Measurements from ENCODE around the gene ARHGAP15.

ARHGAP15 gene

DNA sequence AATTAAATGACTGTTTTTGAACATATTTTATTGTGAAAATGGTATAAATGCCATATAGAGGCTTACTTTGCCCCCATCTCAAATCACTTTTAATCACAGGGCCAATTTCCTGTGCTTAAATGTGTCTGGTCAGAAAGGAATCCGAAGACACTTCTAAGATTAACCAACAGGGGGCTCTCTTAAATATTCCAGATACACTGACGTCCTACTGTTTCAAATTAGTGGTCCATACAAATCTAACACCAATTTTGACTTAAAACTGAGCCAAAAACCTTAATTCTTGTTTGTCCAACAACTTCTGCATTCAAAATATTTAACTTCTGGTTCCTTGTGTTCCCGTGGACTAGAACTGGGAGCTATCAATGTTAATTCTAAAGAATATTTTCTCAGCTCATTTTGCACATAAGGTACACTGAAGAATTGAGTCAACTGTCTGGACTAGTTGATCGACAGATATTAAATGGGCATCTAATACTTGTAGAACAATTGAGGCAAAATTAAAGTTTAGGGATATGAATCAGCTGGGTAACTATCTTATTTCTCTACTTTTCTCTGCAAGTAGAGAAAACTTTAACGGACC is 557.5 kb downstream of the ARHGAP15 start:
- peak; percentile 51 for DNase-seq (ENCODE audit: low read depth)
- TF ChIP-seq, protein P1, sequence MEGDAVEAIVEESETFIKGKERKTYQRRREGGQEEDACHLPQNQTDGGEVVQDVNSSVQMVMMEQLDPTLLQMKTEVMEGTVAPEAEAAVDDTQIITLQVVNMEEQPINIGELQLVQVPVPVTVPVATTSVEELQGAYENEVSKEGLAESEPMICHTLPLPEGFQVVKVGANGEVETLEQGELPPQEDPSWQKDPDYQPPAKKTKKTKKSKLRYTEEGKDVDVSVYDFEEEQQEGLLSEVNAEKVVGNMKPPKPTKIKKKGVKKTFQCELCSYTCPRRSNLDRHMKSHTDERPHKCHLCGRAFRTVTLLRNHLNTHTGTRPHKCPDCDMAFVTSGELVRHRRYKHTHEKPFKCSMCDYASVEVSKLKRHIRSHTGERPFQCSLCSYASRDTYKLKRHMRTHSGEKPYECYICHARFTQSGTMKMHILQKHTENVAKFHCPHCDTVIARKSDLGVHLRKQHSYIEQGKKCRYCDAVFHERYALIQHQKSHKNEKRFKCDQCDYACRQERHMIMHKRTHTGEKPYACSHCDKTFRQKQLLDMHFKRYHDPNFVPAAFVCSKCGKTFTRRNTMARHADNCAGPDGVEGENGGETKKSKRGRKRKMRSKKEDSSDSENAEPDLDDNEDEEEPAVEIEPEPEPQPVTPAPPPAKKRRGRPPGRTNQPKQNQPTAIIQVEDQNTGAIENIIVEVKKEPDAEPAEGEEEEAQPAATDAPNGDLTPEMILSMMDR (IDR thresholded peaks at IDR 0.05; ENCODE audit: insufficient read depth, low read depth, low read length, missing control alignments): peak; percentile 31
- H3K4me3 ChIP-seq (ENCODE audit: low read depth, low read length): no peak overlapping the region

DNA sequence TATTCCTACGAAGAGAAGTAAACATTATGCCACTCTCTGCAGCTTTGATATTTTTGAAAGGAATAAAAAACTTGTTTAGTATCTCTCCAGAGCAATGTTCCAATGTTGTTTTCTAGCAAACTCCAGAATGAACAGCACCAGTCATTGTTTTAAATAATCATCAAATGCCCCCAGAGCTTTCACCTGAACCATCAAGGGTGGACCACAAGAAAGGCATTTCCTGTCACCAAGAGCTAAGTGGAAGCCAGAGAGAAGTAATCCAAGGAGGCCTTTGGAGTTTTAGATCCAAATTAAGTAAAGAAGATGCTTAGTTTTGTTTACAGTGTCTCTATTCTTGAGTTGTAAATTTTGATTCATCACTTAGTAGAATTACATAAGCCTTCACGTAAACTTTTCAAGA is 559.0 kb downstream of the ARHGAP15 start:
- no peak overlapping the region for H3K4me3 ChIP-seq (ENCODE audit: low read depth, low read length)
- DNase-seq (ENCODE audit: low read depth): no peak
- TF ChIP-seq, protein P1 (IDR thresholded peaks at IDR 0.05; ENCODE audit: insufficient read depth, low read depth, low read length, missing control alignments): no peak

DNA sequence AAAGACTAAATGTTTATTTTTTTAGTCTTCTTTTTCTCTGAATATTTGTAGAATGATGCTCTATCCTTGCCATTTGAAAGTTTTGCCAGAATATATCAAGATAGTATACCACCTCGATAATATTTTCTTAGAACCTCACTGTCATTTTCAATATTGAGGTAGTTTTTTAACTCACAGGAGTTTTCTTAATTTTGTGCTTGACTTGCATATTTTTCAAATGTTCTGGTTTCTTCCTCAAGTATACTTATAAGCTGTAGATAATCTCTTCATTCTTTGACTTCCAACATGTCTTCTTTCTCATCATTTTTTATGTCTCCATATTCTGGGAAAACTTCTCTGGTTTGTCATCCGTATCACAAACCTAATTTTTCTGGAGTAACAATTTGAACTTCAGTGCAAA is 559.6 kb downstream of the ARHGAP15 start:
- no peak overlapping the region for H3K4me3 ChIP-seq (ENCODE audit: low read depth, low read length)
- DNase-seq (ENCODE audit: low read depth): no peak
- TF ChIP-seq, protein P1 (IDR thresholded peaks at IDR 0.05; ENCODE audit: insufficient read depth, low read depth, low read length, missing control alignments): no peak

DNA sequence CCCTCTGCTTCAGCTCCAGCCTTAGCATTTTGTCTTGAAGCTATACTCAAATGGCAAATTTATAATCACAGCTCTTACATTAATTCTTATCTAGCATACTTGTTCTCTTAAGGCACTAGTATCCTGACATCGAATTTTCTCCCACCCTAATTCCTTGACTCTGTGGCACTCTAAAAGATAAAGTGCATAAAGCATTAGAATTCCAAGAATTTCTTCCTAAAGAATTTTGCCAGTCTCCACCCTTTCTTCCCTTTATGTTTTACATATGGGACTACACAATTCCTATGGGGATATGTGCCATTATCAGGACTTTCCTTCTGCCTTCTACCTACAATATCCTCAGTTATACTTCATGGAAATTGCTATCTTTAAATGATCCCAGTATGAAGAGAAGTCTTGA is 560.3 kb downstream of the ARHGAP15 start:
- no peak for DNase-seq (ENCODE audit: low read depth)
- TF ChIP-seq, protein P1 (IDR thresholded peaks at IDR 0.05; ENCODE audit: insufficient read depth, low read depth, low read length, missing control alignments): no peak
- no peak overlapping the region for H3K4me3 ChIP-seq (ENCODE audit: low read depth, low read length)

DNA sequence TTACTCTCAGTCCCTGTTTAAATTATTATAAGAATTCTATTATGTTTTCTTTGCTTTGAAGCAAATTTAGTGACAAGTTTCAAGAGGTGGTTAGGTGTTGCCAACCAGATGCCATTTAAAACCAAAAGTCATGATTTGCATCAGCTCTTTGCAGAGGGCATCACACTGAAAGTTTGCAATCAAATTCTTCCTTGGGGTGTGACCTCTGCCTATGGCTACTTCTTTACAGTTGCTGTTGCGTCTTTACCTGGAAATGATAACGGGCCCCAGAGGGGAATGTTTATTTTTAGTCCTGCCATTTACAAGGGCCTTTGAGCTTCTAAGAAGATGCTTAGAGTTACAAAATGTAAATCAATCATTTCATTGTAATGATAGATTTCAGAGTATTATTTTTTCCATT is 561.0 kb downstream of the ARHGAP15 start:
- DNase-seq (ENCODE audit: low read depth): no peak
- TF ChIP-seq, protein P1 (IDR thresholded peaks at IDR 0.05; ENCODE audit: insufficient read depth, low read depth, low read length, missing control alignments): no peak
- H3K4me3 ChIP-seq (ENCODE audit: low read depth, low read length): no peak overlapping the region

DNA sequence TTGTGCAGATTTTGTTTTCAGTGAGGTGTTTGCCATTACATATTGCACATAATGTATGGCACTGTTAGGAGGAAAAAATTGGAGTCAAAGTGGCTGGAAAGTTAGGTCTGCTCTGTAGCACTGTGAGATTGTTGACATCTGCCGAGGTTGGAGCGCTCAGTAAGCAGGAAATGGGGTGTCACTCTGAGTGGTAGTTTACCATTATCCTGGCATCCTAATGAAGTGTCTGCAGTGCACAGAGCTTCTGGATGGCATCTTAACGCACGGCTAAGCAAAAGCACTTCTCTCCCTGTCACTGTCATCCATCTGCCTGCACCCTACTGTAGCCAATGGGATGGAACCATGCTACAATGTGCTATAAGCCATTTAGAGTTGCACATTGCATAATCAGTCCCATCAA is 561.9 kb downstream of the ARHGAP15 start:
- H3K4me3 ChIP-seq (ENCODE audit: low read depth, low read length): no peak overlapping the region
- no peak for DNase-seq (ENCODE audit: low read depth)
- TF ChIP-seq, protein P1 (IDR thresholded peaks at IDR 0.05; ENCODE audit: insufficient read depth, low read depth, low read length, missing control alignments): no peak

DNA sequence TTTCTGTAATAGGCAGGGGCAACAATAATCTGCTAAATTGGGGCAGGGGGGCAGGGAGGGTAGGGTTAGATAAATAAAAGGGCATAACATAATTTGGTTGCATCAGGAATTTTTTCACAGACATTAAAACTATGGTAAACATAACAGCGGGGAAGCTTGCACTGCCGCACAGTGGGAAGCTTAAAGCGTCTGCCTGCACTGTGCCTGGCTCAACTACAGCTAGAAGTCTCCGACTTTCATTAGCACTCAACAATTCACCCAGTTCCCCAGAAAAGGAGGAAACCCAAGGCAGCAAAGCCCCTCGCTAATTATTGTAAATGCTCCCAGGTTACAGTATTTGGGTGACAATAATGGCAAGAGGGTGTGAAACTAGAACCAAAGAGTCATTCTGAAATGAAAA is 562.9 kb downstream of the ARHGAP15 start:
- TF ChIP-seq, protein P1 (IDR thresholded peaks at IDR 0.05; ENCODE audit: insufficient read depth, low read depth, low read length, missing control alignments): no peak
- DNase-seq (ENCODE audit: low read depth): no peak
- no peak overlapping the region for H3K4me3 ChIP-seq (ENCODE audit: low read depth, low read length)
